ENCODE measurements around the gene BMPR1B.

The BMPR1B gene

DNA sequence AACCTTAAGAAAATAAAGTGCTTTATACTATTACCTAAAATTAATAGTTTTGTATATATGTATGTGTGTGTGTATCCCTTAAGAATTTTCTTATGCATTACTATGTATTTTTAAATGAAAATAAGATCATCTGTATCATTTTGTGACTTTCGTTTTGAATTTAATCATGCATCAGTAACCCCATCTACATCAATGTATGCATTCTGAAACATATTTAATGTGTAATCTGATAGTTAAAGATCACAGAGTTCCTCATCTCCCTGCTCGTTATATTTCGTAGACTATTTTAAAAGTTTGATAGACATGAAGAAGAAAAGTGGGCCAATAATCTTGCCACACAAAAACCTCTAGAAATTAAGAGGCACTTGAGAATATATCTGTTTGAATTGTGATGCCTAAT is 7.4 kb downstream of the BMPR1B start:
- POLR2A ChIA-PET, result no interaction called here
- no peaks in the 10 kb centered on the region for H3K9me3 ChIP-seq (ENCODE audit: control insufficient read depth, insufficient read depth, low read depth, low read length)
- no peak overlapping the region for H3K4me3 ChIP-seq (ENCODE audit: low read depth, low read length)
- no peak overlapping the region for H3K27ac ChIP-seq (ENCODE audit: extremely low read depth, low read depth, low read length)
- TF ChIP-seq ZNF394 (tag by site-specific recombination; IDR thresholded peaks at IDR 0.05; ENCODE audit: borderline replicate concordance) (no peak), ZNF366 (tag by site-specific recombination; conservative IDR thresholded peaks at IDR 0.05) (peak; percentile 14; the same call in 1 of the 2 replicates), ZBTB17 (tag by site-specific recombination; IDR thresholded peaks at IDR 0.05) (0 out of 2 replicates have a peak, but pooled peaks have one; percentile 8)
- CTCF ChIA-PET, result no interaction called here
- H3K36me3 ChIP-seq (ENCODE audit: control insufficient read depth in 2 of 2, insufficient read depth in 1 of 2, low read length in 2 of 2), result no peaks in the 10 kb centered on the region
- peaks cover 15% of the 10 kb centered on the region for H3K4me1 ChIP-seq (ENCODE audit: control insufficient read depth, insufficient read depth, low read length)

DNA sequence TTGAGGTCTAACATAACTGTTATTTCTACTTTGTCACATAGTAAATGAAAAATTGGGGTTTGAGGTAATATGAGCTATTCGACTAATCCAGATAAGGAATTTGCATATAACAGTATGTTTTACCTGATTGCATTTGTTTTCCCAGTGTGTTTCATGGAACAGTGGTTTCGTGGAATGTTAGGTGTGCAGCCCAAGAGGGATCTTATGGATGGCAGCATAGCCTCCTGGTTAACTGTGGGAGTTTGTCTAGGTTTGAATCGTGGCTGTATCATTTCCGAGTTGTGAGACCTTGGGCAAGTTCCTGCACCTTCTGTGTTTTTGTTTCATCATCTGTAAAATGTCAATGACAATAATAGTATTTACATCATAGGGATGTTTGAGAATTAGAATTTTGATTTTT is 7.9 kb downstream of the BMPR1B start:
- H3K27ac ChIP-seq (ENCODE audit: extremely low read depth, low read depth, low read length), result no peak overlapping the region
- H3K4me3 ChIP-seq (ENCODE audit: low read depth, low read length), result no peak overlapping the region
- H3K9me3 ChIP-seq (ENCODE audit: control insufficient read depth, insufficient read depth, low read depth, low read length), result no peaks in the 10 kb centered on the region
- TF ChIP-seq, protein P1, sequence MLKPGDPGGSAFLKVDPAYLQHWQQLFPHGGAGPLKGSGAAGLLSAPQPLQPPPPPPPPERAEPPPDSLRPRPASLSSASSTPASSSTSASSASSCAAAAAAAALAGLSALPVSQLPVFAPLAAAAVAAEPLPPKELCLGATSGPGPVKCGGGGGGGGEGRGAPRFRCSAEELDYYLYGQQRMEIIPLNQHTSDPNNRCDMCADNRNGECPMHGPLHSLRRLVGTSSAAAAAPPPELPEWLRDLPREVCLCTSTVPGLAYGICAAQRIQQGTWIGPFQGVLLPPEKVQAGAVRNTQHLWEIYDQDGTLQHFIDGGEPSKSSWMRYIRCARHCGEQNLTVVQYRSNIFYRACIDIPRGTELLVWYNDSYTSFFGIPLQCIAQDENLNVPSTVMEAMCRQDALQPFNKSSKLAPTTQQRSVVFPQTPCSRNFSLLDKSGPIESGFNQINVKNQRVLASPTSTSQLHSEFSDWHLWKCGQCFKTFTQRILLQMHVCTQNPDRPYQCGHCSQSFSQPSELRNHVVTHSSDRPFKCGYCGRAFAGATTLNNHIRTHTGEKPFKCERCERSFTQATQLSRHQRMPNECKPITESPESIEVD (tag by site-specific recombination; IDR thresholded peaks at IDR 0.05), result peak; percentile 40; the same call in 1 of the 2 replicates
- TF ChIP-seq, protein P2, sequence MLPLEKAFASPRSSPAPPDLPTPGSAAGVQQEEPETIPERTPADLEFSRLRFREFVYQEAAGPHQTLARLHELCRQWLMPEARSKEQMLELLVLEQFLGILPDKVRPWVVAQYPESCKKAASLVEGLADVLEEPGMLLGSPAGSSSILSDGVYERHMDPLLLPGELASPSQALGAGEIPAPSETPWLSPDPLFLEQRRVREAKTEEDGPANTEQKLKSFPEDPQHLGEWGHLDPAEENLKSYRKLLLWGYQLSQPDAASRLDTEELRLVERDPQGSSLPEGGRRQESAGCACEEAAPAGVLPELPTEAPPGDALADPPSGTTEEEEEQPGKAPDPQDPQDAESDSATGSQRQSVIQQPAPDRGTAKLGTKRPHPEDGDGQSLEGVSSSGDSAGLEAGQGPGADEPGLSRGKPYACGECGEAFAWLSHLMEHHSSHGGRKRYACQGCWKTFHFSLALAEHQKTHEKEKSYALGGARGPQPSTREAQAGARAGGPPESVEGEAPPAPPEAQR (tag by site-specific recombination; IDR thresholded peaks at IDR 0.05), result no peak
- peaks cover 19% of the 10 kb centered on the region for H3K4me1 ChIP-seq (ENCODE audit: control insufficient read depth, insufficient read depth, low read length)
- ChIA-PET POLR2A (no interaction called here), CTCF (no interaction called here)
- no peaks in the 10 kb centered on the region for H3K36me3 ChIP-seq (ENCODE audit: control insufficient read depth in 2 of 2, insufficient read depth in 1 of 2, low read length in 2 of 2)

DNA sequence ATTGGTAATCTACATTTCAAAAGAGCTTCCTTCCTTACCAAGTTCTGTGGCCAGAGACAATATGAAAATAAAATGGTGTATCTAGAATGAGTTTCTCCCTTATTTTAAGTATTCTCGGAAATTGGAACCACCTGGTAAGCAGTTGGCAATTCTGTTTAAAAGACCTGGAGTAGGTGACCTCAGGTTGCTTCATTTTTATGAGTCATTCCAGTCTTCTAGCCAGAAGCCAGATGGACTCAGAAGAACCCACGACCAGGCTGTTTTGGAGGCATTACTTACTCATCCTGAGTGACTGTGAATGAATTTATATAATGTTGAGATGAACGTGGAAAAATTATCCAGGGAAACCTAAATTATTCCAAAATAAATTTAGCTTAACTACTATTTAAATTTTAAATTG is 9.1 kb downstream of the BMPR1B start:
- no peak overlapping the region for H3K4me3 ChIP-seq (ENCODE audit: low read depth, low read length)
- ChIA-PET CTCF (interaction anchor here (0.6 to 1.2 kb wide), 3 partner anchors 9 to 126 kb away, joined by 3 to 4 read pairs (median 4); partner anchors contain the start of gene BMPR1B), POLR2A (no interaction called here)
- H3K27ac ChIP-seq (ENCODE audit: extremely low read depth, low read depth, low read length), result no peak overlapping the region
- no peak for TF ChIP-seq ZNF16 (tag by site-specific recombination; IDR thresholded peaks at IDR 0.05; ENCODE audit: low read depth)
- TF ChIP-seq ZBTB8A (tag by site-specific recombination; IDR thresholded peaks at IDR 0.05), result no peak
- no peak for TF ChIP-seq ZFP37 (tag by site-specific recombination; IDR thresholded peaks at IDR 0.05)
- TF ChIP-seq, protein P3, sequence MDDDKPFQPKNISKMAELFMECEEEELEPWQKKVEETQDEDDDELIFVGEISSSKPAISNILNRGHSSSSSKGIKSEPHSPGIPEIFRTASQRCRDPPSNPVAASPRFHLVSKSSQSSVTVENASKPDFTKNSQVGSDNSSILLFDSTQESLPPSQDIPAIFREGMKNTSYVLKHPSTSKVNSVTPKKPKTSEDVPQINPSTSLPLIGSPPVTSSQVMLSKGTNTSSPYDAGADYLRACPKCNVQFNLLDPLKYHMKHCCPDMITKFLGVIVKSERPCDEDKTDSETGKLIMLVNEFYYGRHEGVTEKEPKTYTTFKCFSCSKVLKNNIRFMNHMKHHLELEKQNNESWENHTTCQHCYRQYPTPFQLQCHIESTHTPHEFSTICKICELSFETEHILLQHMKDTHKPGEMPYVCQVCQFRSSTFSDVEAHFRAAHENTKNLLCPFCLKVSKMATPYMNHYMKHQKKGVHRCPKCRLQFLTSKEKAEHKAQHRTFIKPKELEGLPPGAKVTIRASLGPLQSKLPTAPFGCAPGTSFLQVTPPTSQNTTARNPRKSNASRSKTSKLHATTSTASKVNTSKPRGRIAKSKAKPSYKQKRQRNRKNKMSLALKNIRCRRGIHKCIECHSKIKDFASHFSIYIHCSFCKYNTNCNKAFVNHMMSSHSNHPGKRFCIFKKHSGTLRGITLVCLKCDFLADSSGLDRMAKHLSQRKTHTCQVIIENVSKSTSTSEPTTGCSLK (tag by site-specific recombination; IDR thresholded peaks at IDR 0.05), result no peak
- TF ChIP-seq ZNF423 (tag by site-specific recombination; IDR thresholded peaks at IDR 0.05), result no peak
- TF ChIP-seq, protein P1 (tag by site-specific recombination; IDR thresholded peaks at IDR 0.05), result peak; percentile 43; the same call in 1 of the 2 replicates
- TF ChIP-seq ZNF629 (tag by site-specific recombination; IDR thresholded peaks at IDR 0.05), result no peak
- no peak for TF ChIP-seq ZNF223 (tag by site-specific recombination; IDR thresholded peaks at IDR 0.05)
- no peak for TF ChIP-seq ZNF555 (tag by site-specific recombination; conservative IDR thresholded peaks at IDR 0.05)
- TF ChIP-seq ZNF501 (tag by site-specific recombination; IDR thresholded peaks at IDR 0.05), result no peak
- no peak for TF ChIP-seq ZNF24 (tag by site-specific recombination; IDR thresholded peaks at IDR 0.05)
- no peak for TF ChIP-seq ZNF510 (tag by site-specific recombination; IDR thresholded peaks at IDR 0.05; ENCODE audit: insufficient replicate concordance)
- no peak for TF ChIP-seq ZNF623 (tag by site-specific recombination; IDR thresholded peaks at IDR 0.05)
- TF ChIP-seq ZNF366 (tag by site-specific recombination; conservative IDR thresholded peaks at IDR 0.05), result 0 out of 2 replicates have a peak, but pooled peaks have one; percentile 14
- TF ChIP-seq IKZF3 (tag by site-specific recombination; IDR thresholded peaks at IDR 0.05), result 0 out of 2 replicates have a peak, but pooled peaks have one; percentile 32
- no peak for TF ChIP-seq SP3 (tag by site-specific recombination; IDR thresholded peaks at IDR 0.05)
- no peak for TF ChIP-seq ZNF175 (tag by site-specific recombination; IDR thresholded peaks at IDR 0.05)
- TF ChIP-seq ZEB2 (tag by site-specific recombination; IDR thresholded peaks at IDR 0.05), result 0 out of 2 replicates have a peak, but pooled peaks have one; percentile 33
- H3K9me3 ChIP-seq (ENCODE audit: control insufficient read depth, insufficient read depth, low read depth, low read length), result no peaks in the 10 kb centered on the region
- H3K36me3 ChIP-seq (ENCODE audit: control insufficient read depth in 2 of 2, insufficient read depth in 1 of 2, low read length in 2 of 2), result no peaks in the 10 kb centered on the region
- H3K4me1 ChIP-seq (ENCODE audit: control insufficient read depth, insufficient read depth, low read length), result peaks cover 17% of the 10 kb centered on the region

Measured in HEK293 (cell line).